ENCODE data around the gene PAX8. TPM values are rescaled to one million over a fixed set of nuclear protein-coding genes. Genes with fewer than 3 reads are reported as not detected.

Gene PAX8
- total and polyA plus RNA-seq, 2 of the 13 experiments (the other 11 are each of a cell fraction or from before 2014, with no cell fraction given) = 1.5 to 8.8 TPM

GRCh38 chr2:113275556-113276215, 3.0 kb downstream of the PAX8 start:
- Histone ChIP-seq H3K9me3 (ENCODE audit: low read length) (no peaks in the 10 kb centered on the region), H3K36me3 (replicated peaks in 1 of 2; ENCODE audit: control insufficient read depth in 1 of 2, insufficient read depth in 2 of 2, low read length in 2 of 2) (no peaks in the 10 kb centered on the region), H3K79me2 (ENCODE audit: insufficient read depth, low read length) (no peaks in the 10 kb centered on the region), H3K9ac (ENCODE audit: insufficient read depth, low read depth, low read length) (no peak overlapping the region), H4K20me1 (ENCODE audit: insufficient read depth, low read length) (no peaks in the 10 kb centered on the region), H2AFZ (ENCODE audit: low read length) (no peak overlapping the region), H3K27me3 (ENCODE audit: control insufficient read depth in 1 of 2, insufficient read depth in 2 of 2, low read length in 2 of 2) (peaks cover 1 to 15% of the 10 kb centered on the region in 2 experiments; a peak in 2 of 5 replicates), H3K4me1 (ENCODE audit: insufficient read depth, low read length) (peaks cover 25% of the 10 kb centered on the region), H3K4me3 (replicated peaks in 1 of 3; ENCODE audit: insufficient read depth in 1 of 3, low read depth in 2 of 3, low read length in 3 of 3) (no peak overlapping the region), H3K4me2 (ENCODE audit: low read depth, low read length) (no peak overlapping the region), H3K27ac (ENCODE audit: extremely low read length, insufficient read depth, low read length) (no peak overlapping the region)
- intact Hi-C loops (cut with micrococcal nuclease; ENCODE audit: unreplicated experiment) = no loop called here
- no peak for TF ChIP-seq JUN (CRISPR knock-in tag; IDR thresholded peaks at IDR 0.05)
- no peak for TF ChIP-seq HOMEZ (CRISPR knock-in tag; IDR thresholded peaks at IDR 0.05; ENCODE audit: low read depth)
- TF ChIP-seq ZNF17 (CRISPR knock-in tag; IDR thresholded peaks at IDR 0.05) = no peak
- no peak for TF ChIP-seq BRD4 (CRISPR knock-in tag; IDR thresholded peaks at IDR 0.05)
- POLR2A ChIA-PET = no interaction called here
- ATAC-seq = no peak
- WGBS (ENCODE audit: low lambda C conversion rate) = 81% methylated on average over 38 of the region's 38 CpGs
- no peak for FAIRE-seq
- in situ Hi-C loops (cut with HindIII; ENCODE audit: extremely low pct_ligation_motif_present, low pct_unique_long_range_greater_than_20kb) = no loop called here
- no TSS peak for BruUV-seq (replicated peaks)
- CTCF ChIA-PET (ENCODE audit: low intra/inter-chr PET ratio, low total read pairs) = no interaction called here
- no peak for DNase-seq (ENCODE audit: low spot score)

- Histone ChIP-seq H4K20me1 (ENCODE audit: insufficient read depth, low read length) (no peaks in the 10 kb centered on the region), H3K4me2 (ENCODE audit: low read depth, low read length) (no peak overlapping the region), H3K36me3 (replicated peaks in 1 of 2; ENCODE audit: control insufficient read depth in 1 of 2, insufficient read depth in 2 of 2, low read length in 2 of 2) (no peaks in the 10 kb centered on the region), H3K4me3 (replicated peaks in 1 of 3; ENCODE audit: insufficient read depth in 1 of 3, low read depth in 2 of 3, low read length in 3 of 3) (no peak overlapping the region), H3K79me2 (ENCODE audit: insufficient read depth, low read length) (no peaks in the 10 kb centered on the region), H3K27ac (ENCODE audit: extremely low read length, insufficient read depth, low read length) (no peak overlapping the region), H3K4me1 (ENCODE audit: insufficient read depth, low read length) (peaks cover 12% of the 10 kb centered on the region), H3K9ac (ENCODE audit: insufficient read depth, low read depth, low read length) (no peak overlapping the region), H3K9me3 (ENCODE audit: low read length) (no peaks in the 10 kb centered on the region), H3K27me3 (ENCODE audit: control insufficient read depth in 1 of 2, insufficient read depth in 2 of 2, low read length in 2 of 2) (peaks cover 1 to 15% of the 10 kb centered on the region in 2 experiments; a peak in 3 of 5 replicates), H2AFZ (ENCODE audit: low read length) (no peak overlapping the region)
- intact Hi-C loops (cut with micrococcal nuclease; ENCODE audit: unreplicated experiment) (no loop called here), in situ Hi-C loops (cut with HindIII; ENCODE audit: extremely low pct_ligation_motif_present, low pct_unique_long_range_greater_than_20kb) (loop anchor here (25.0 kb wide), 1 partner anchor 88 kb away; no protein-coding TSS in a partner anchor)
- CTCF ChIA-PET (ENCODE audit: low intra/inter-chr PET ratio, low total read pairs) = no interaction called here
- FAIRE-seq (no peak), DNase-seq (ENCODE audit: low spot score) (no peak), ATAC-seq (no peak)
- POLR2A ChIA-PET = no interaction called here
- BruUV-seq (replicated peaks) = no TSS peak
- TF ChIP-seq CERS6 (CRISPR knock-in tag; IDR thresholded peaks at IDR 0.05) (no peak), GATAD1 (CRISPR knock-in tag; IDR thresholded peaks at IDR 0.05) (no peak), ATF3 (CRISPR knock-in tag; IDR thresholded peaks at IDR 0.05) (no peak), PRPF4 (IDR thresholded peaks at IDR 0.05; ENCODE audit: low read depth, low read length, poor library complexity, severe bottlenecking) (no peak), ZNF878 (CRISPR knock-in tag; IDR thresholded peaks at IDR 0.05) (no peak), TAF15 (IDR thresholded peaks at IDR 0.05; ENCODE audit: low read depth, low read length, poor library complexity, severe bottlenecking) (no peak), SALL1 (CRISPR knock-in tag; IDR thresholded peaks at IDR 0.05) (no peak)
Measured at GRCh38 chr2:113274432-113274831, 4.3 kb downstream of the PAX8 start.
